CD4-positive, alpha-beta T cell treated with Interleukin-4 for 4 hours (primary cell): ENCODE results near the gene TUSC2.
"Not testable (repeated sequence)": the region's sequence is repeated elsewhere in the genome, so short reads cannot be mapped to it uniquely, and the experiment has no call there.

Source experiments
- DNase-seq: peaks from one replicate; pipeline ENCODE4 v3.0.0-alpha.2; 2020

Gene TUSC2

GRCh38 chr3:50316657-50317242 lies 11.3 kb downstream of the TUSC2 start:
- DNase-seq = peak; percentile 86

- no peak for DNase-seq
Observed at GRCh38 chr3:50314816-50315215, 13.2 kb downstream of the TUSC2 start.

- no peak for DNase-seq
Observed at GRCh38 chr3:50314342-50314741, 13.7 kb downstream of the TUSC2 start.

GRCh38 chr3:50312041-50312440 lies 16.0 kb downstream of the TUSC2 start:
- not testable (repeated sequence) for DNase-seq

GRCh38 chr3:50304601-50305000 lies 23.4 kb downstream of the TUSC2 start:
- DNase-seq = no peak

GRCh38 chr3:50303013-50303815 lies 24.8 kb downstream of the TUSC2 start, which contains the start of gene HYAL1:
Gene HYAL1 (minus strand): TSS chr3:50303574. CDS start chr3:50302956, 618 bp downstream.
- DNase-seq = no peak

- no peak for DNase-seq
Observed at GRCh38 chr3:50302095-50303012, 25.7 kb downstream of the TUSC2 start.

GRCh38 chr3:50300681-50301254 lies 27.3 kb downstream of the TUSC2 start:
- no peak for DNase-seq

GRCh38 chr3:50299929-50300680 lies 27.9 kb downstream of the TUSC2 start:
- DNase-seq = no peak

- DNase-seq = no peak
Observed at GRCh38 chr3:50299638-50299928, 28.4 kb downstream of the TUSC2 start.

GRCh38 chr3:50298836-50299637 lies 29.0 kb downstream of the TUSC2 start, which contains the start of the genes HYAL3 and NAA80:
Gene HYAL3 (minus strand): TSS chr3:50299405. CDS start chr3:50295602, 3,803 bp downstream.
Gene NAA80 (minus strand): TSS chr3:50299405. CDS start chr3:50297463, 1,942 bp downstream.
- DNase-seq = peak; percentile 99

GRCh38 chr3:50297896-50298725 lies 29.9 kb downstream of the TUSC2 start:
- no peak for DNase-seq

- no peak for DNase-seq
Observed at GRCh38 chr3:50297384-50297775, 30.6 kb downstream of the TUSC2 start.

- DNase-seq = no peak
Observed at GRCh38 chr3:50296721-50297383, 31.2 kb downstream of the TUSC2 start.

- no peak for DNase-seq
Observed at GRCh38 chr3:50295553-50296431, 32.2 kb downstream of the TUSC2 start.

- DNase-seq = no peak
Observed at GRCh38 chr3:50294492-50295403, 33.3 kb downstream of the TUSC2 start.

GRCh38 chr3:50294089-50294488 lies 33.9 kb downstream of the TUSC2 start:
- no peak for DNase-seq
